ENCODE results near the gene TTLL5. TPM values are rescaled to one million over a fixed set of nuclear protein-coding genes. Genes with fewer than 3 reads are reported as not detected.

Gene TTLL5
- total RNA-seq, 1 experiment from 2014 or later = 35.7 TPM

- H3K9me3 Mint-ChIP-seq = no peaks in the 10 kb centered on the region
- Histone ChIP-seq H2BK120ac (ENCODE audit: low read depth, low read length, poor library complexity, severe bottlenecking) (no peak overlapping the region), H4K91ac (ENCODE audit: insufficient read length, low read depth, low read length) (no peak overlapping the region), H2BK20ac (ENCODE audit: low read depth, low read length, poor library complexity, severe bottlenecking) (no peak overlapping the region), H3K9ac (ENCODE audit: extremely low read depth, insufficient read length, low read length) (no peak overlapping the region), H3K27me3 (ENCODE audit: insufficient read depth, low read length) (no peaks in the 10 kb centered on the region), H2AFZ (ENCODE audit: low read length) (no peak overlapping the region), H2BK15ac (ENCODE audit: low read depth, low read length) (no peak overlapping the region), H3K23me2 (ENCODE audit: insufficient read length, low read depth, low read length, poor library complexity, severe bottlenecking) (no peaks in the 10 kb centered on the region), H2AK5ac (ENCODE audit: insufficient read length, low read length) (no peak overlapping the region), H4K8ac (replicated peaks; ENCODE audit: insufficient read length, low read depth, low read length) (no peak overlapping the region), H3K4me1 (ENCODE audit: insufficient read depth, low read length) (no peaks in the 10 kb centered on the region), H3K79me1 (ENCODE audit: insufficient read depth, low read depth, low read length, poor library complexity, severe bottlenecking) (no peaks in the 10 kb centered on the region), H2BK5ac (ENCODE audit: insufficient read length, low read length) (no peak overlapping the region), H4K20me1 (ENCODE audit: control insufficient read depth, insufficient read depth, insufficient read length) (no peaks in the 10 kb centered on the region), H3K9me3 (ENCODE audit: control insufficient read depth, low read depth, low read length) (no peaks in the 10 kb centered on the region), H3K56ac (ENCODE audit: insufficient read length, low read depth, low read length) (no peak overlapping the region), H3K18ac (ENCODE audit: insufficient read length, low read depth, low read length) (no peak overlapping the region), H3T11ph (ENCODE audit: low read length) (no peak overlapping the region), H4K5ac (ENCODE audit: insufficient read length, low read depth, low read length) (no peak overlapping the region), H3K23ac (ENCODE audit: insufficient read length, low read depth, low read length) (no peak overlapping the region), H2BK12ac (ENCODE audit: insufficient read length, low read depth, low read length) (no peak overlapping the region), H3K4ac (ENCODE audit: low read depth, low read length) (no peak overlapping the region), H3K27ac (ENCODE audit: insufficient read length, low read depth, low read length) (no peak overlapping the region), H3K4me2 (ENCODE audit: insufficient read depth, insufficient read length, low read length) (no peak overlapping the region), H3K14ac (ENCODE audit: insufficient read depth, low read length) (no peak overlapping the region), H3K79me2 (ENCODE audit: insufficient read depth, low read length) (no peaks in the 10 kb centered on the region)
- WGBS (ENCODE audit: extremely low coverage, insufficient read length, low lambda C conversion rate) = no CpG with 5 or more reads among the region's 1 CpG
- no peak for TF ChIP-seq CTCF (conservative IDR thresholded peaks at IDR 0.05)
- DNase-seq = no peak
- H3K4me1 Mint-ChIP-seq = no peaks in the 10 kb centered on the region
- no peak overlapping the region for H3K27ac Mint-ChIP-seq
- H3K36me3 Mint-ChIP-seq (ENCODE audit: insufficient read depth in 1 of 3, low read depth in 3 of 3) = peaks cover 8 to 35% (median 32%) of the 10 kb centered on the region in 3 experiments; a peak in 6 of 7 replicates
- H3K27me3 Mint-ChIP-seq (ENCODE audit: low read depth) = no peaks in the 10 kb centered on the region
- H3K4me3 Mint-ChIP-seq = no peak overlapping the region
Observed at GRCh38 chr14:75672605-75673192, 11.7 kb downstream of the TTLL5 start.
